ENCODE measurements around the gene UBTD1.

The UBTD1 gene

GRCh38 chr10:97534746-97535367 is 36.1 kb downstream of the UBTD1 start:
- intact Hi-C loops (cut with DNase I; ENCODE audit: low total_unique reads): no loop called here

GRCh38 chr10:97537186-97537869 is 38.6 kb downstream of the UBTD1 start:
- H3K27me3 ChIP-seq: no peaks in the 10 kb centered on the region
- peaks cover 0 to 40% (median 26%) of the 10 kb centered on the region in 4 donors for H3K4me1 ChIP-seq
- H3K9me3 ChIP-seq: no peaks in the 10 kb centered on the region
- TF ChIP-seq CTCF (IDR thresholded peaks at IDR 0.05): no peak
- no peak overlapping the region for H3K27ac ChIP-seq
- no peak for DNase-seq
- H3K4me3 ChIP-seq: no peak overlapping the region
- intact Hi-C loops (cut with DNase I; ENCODE audit: low total_unique reads): no loop called here
- no peaks in the 10 kb centered on the region for H3K36me3 ChIP-seq

More at GRCh38 chr10:97534746-97535367, 36.1 kb downstream of the UBTD1 start:
- H3K9me3 ChIP-seq: no peaks in the 10 kb centered on the region
- H3K27me3 ChIP-seq: no peaks in the 10 kb centered on the region
- peaks cover 0 to 20% (median 11%) of the 10 kb centered on the region in 4 donors for H3K4me1 ChIP-seq
- H3K4me3 ChIP-seq: no peak overlapping the region
- no peak for DNase-seq
- peak; percentile 16 to 17 for TF ChIP-seq CTCF (IDR thresholded peaks at IDR 0.05)
- H3K36me3 ChIP-seq: no peaks in the 10 kb centered on the region
- H3K27ac ChIP-seq: no peak overlapping the region

GRCh38 chr10:97538411-97538810 is 39.7 kb downstream of the UBTD1 start:
- intact Hi-C loops (cut with DNase I; ENCODE audit: low total_unique reads): no loop called here
- Histone ChIP-seq H3K36me3 (no peaks in the 10 kb centered on the region), H3K9me3 (no peaks in the 10 kb centered on the region), H3K4me1 (peaks cover 3 to 51% (median 36%) of the 10 kb centered on the region in 4 donors), H3K27ac (peak overlapping the region; percentile 14 to 88), H3K27me3 (no peaks in the 10 kb centered on the region), H3K4me3 (no peak overlapping the region)
- DNase-seq: no peak
- TF ChIP-seq CTCF (IDR thresholded peaks at IDR 0.05): no peak

- intact Hi-C loops (cut with DNase I; ENCODE audit: low total_unique reads): no loop called here
- no peak overlapping the region for H3K4me3 ChIP-seq
- H3K36me3 ChIP-seq: no peaks in the 10 kb centered on the region
- no peak for TF ChIP-seq CTCF (IDR thresholded peaks at IDR 0.05)
- no peaks in the 10 kb centered on the region for H3K27me3 ChIP-seq
- DNase-seq: no peak
- no peaks in the 10 kb centered on the region for H3K9me3 ChIP-seq
- H3K27ac ChIP-seq: peak overlapping the region; percentile 14 to 88
- peaks cover 4 to 55% (median 40%) of the 10 kb centered on the region in 4 donors for H3K4me1 ChIP-seq
These were observed 40.1 kb downstream of the UBTD1 start for GRCh38 chr10:97538839-97539238.

- peaks cover 4 to 57% (median 41%) of the 10 kb centered on the region in 4 donors for H3K4me1 ChIP-seq
These were observed 40.9 kb downstream of the UBTD1 start for GRCh38 chr10:97539523-97540200.

More at GRCh38 chr10:97539523-97540200, 40.9 kb downstream of the UBTD1 start:
- no peaks in the 10 kb centered on the region for H3K9me3 ChIP-seq
- peak overlapping the region; percentile 26 to 88 for H3K27ac ChIP-seq
- no peak for DNase-seq
- H3K4me3 ChIP-seq: no peak overlapping the region
- intact Hi-C loops (cut with DNase I; ENCODE audit: low total_unique reads): no loop called here
- no peak for TF ChIP-seq CTCF (IDR thresholded peaks at IDR 0.05)
- H3K36me3 ChIP-seq: no peaks in the 10 kb centered on the region
- H3K27me3 ChIP-seq: no peaks in the 10 kb centered on the region
